Uterus (tissue), 2 donors: ENCODE data around the gene GALNT14.

Experiments
- POLR2A ChIP-seq, 2 donors: fragments of 450-650 bp; IDR thresholded peaks; one replicate each; pipeline ENCODE4 v1.6.1; 2016; ENCODE audit warnings: antibody characterized with exemption in 2 of 2, mild to moderate bottlenecking in 1 of 2, moderate library complexity in 1 of 2
- TF ChIP-seq, protein P1 (sequence below), 4 experiments: fragments of 200-600 bp in 2 of 4; fragments of 450-650 bp in 2 of 4; sonication (generic) in 2 of 4; IDR thresholded peaks; one replicate each; pipeline ENCODE4 v1.5.1; 2016 to 2019; ENCODE audit warnings: antibody characterized with exemption in 4 of 4, mild to moderate bottlenecking in 2 of 4, moderate library complexity in 1 of 4

GRCh38 chr2:31125918-31126695, 12.1 kb downstream of the GALNT14 start:
- TF ChIP-seq, protein P1, sequence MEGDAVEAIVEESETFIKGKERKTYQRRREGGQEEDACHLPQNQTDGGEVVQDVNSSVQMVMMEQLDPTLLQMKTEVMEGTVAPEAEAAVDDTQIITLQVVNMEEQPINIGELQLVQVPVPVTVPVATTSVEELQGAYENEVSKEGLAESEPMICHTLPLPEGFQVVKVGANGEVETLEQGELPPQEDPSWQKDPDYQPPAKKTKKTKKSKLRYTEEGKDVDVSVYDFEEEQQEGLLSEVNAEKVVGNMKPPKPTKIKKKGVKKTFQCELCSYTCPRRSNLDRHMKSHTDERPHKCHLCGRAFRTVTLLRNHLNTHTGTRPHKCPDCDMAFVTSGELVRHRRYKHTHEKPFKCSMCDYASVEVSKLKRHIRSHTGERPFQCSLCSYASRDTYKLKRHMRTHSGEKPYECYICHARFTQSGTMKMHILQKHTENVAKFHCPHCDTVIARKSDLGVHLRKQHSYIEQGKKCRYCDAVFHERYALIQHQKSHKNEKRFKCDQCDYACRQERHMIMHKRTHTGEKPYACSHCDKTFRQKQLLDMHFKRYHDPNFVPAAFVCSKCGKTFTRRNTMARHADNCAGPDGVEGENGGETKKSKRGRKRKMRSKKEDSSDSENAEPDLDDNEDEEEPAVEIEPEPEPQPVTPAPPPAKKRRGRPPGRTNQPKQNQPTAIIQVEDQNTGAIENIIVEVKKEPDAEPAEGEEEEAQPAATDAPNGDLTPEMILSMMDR (IDR thresholded peaks at IDR 0.05): no peak
- TF ChIP-seq POLR2A (IDR thresholded peaks at IDR 0.05): no peak
